ENCODE results near the gene ERC2.

- TF ChIP-seq EZH2 (IDR thresholded peaks at IDR 0.05; ENCODE audit: insufficient read depth, low read length) = no peak
- TF ChIP-seq CTCF (IDR thresholded peaks at IDR 0.05; ENCODE audit: insufficient read depth, low read depth, low read length) = no peak
Measured at GRCh38 chr3:56268616-56269383, 199.5 kb downstream of the ERC2 start.

Measured in astrocyte (in vitro differentiated cells and primary cell).